K562 (cell line): ENCODE data around the gene NECAP2. TPM values are rescaled to one million over a fixed set of nuclear protein-coding genes. Genes with fewer than 3 reads are reported as not detected.
A peak's percentile ranks its signal among the peaks of the same experiment; 100 is the strongest.

Experiments
- ATF3 ChIP-seq, 2 experiments: fragments of 450-650 bp in 1 of 2; sonication (generic) in 1 of 2; formaldehyde crosslinking in 1 of 2; IDR thresholded peaks in 1 of 2; conservative IDR thresholded peaks in 1 of 2; 2 replicates each; pipeline versions ENCODE4 v1.6.1 to v1.8.1; 2016 to 2023; ENCODE audit warnings: mild to moderate bottlenecking in 2 of 2, moderate library complexity in 2 of 2, inconsistent platforms in 1 of 2, missing genetic modification reagents in 1 of 2
- RBM39 ChIP-seq: fragments of 200-400 bp; formaldehyde crosslinking; optimal IDR thresholded peaks from 2 replicates; pipeline ENCODE3; 2018; ENCODE audit warnings: low read depth, low read length
- RFX5 ChIP-seq: IDR thresholded peaks from 2 replicates; pipeline ENCODE4 v1.6.1; 2011; ENCODE audit warnings: low read depth, mild to moderate bottlenecking, improper control_type of control experiment, low read length
- SAFB2 ChIP-seq: fragments of 200-400 bp; formaldehyde crosslinking; IDR thresholded peaks from 2 replicates; pipeline ENCODE4 v1.6.1; 2018; ENCODE audit warnings: borderline replicate concordance, low read length, low read depth, moderate library complexity; ENCODE audit not compliant: severe bottlenecking
- TSC22D4 ChIP-seq: fragments of 450-650 bp; IDR thresholded peaks from 2 replicates; pipeline ENCODE4 v1.6.1; 2016; ENCODE audit warnings: missing genetic modification characterization, missing biosample characterization, control low read depth
- ZNF695 ChIP-seq: fragments of 450-650 bp; formaldehyde crosslinking; IDR thresholded peaks from 2 replicates; pipeline ENCODE4 v1.4.0; 2020; ENCODE audit warnings: mild to moderate bottlenecking, moderate library complexity
- polyA plus RNA-seq, 8 experiments: library from polyadenylated mRNA; depleted of rRNA in 4 of 8; stranded (reverse) in 5 of 8; unstranded in 3 of 8; fragments of >200 nt; fragmentation: Nextera tagmentation in 2 of 8; fragmentation: Illumina TruSeq in 1 of 8; extraction: Ambion mirVana in 2 of 8; extraction: Trizol in 1 of 8; gene quantifications; 2 replicates each; pipeline versions ENCODE4 v1.2.1 to v1.2.3, GENCODE V29; 2011 to 2014; ENCODE audit warnings: inconsistent platforms in 1 of 8, missing spikeins in 1 of 8
- total RNA-seq, 7 experiments: library from RNA; depleted of rRNA in 6 of 7; stranded (reverse); fragments of >200 nt in 6 of 7; fragmentation: Illumina TruSeq in 2 of 7; extraction: Trizol in 2 of 7; gene quantifications; 2 replicates each; pipeline versions ENCODE4 v1.2.1 to v1.2.3, GENCODE V29; 2011 to 2021; ENCODE audit warnings: low replicate concordance in 1 of 7
- TF ChIP-seq, protein P1 (sequence below): fragments of 450-650 bp; IDR thresholded peaks from 2 replicates; pipeline ENCODE4 v1.6.1; 2016; ENCODE audit warnings: borderline replicate concordance
- TF ChIP-seq, protein P2 (sequence below), 3 experiments: fragments of 200-800 bp in 1 of 3; fragments of 250-450 bp in 1 of 3; fragments of 450-650 bp in 1 of 3; sonication (Bioruptor Pico) in 1 of 3; sonication (Bioruptor generic) in 1 of 3; formaldehyde crosslinking in 1 of 3; IDR thresholded peaks; 2 replicates each; pipeline versions ENCODE4 v1.6.1 to v1.8.0; 2016 to 2022; ENCODE audit warnings: mild to moderate bottlenecking in 2 of 3, missing genetic modification characterization in 2 of 3, missing compliant biosample characterization in 1 of 3, moderate library complexity in 1 of 3
- TF ChIP-seq, protein P3 (sequence below): fragments of 250-450 bp; sonication (Bioruptor Pico); IDR thresholded peaks from 2 replicates; pipeline ENCODE4 v1.5.0; 2021; ENCODE audit warnings: mild to moderate bottlenecking, borderline replicate concordance
- TF ChIP-seq, protein P4 (sequence below): sonication (generic); formaldehyde crosslinking; IDR thresholded peaks from 2 replicates; pipeline ENCODE4 v1.8.1; 2022; ENCODE audit warnings: missing genetic modification reagents
- TF ChIP-seq, protein P5 (sequence below): fragments of 250-450 bp; sonication (Bioruptor Pico); IDR thresholded peaks from 2 replicates; pipeline ENCODE4 v1.4.0; 2020; ENCODE audit warnings: mild to moderate bottlenecking, moderate library complexity

Gene NECAP2
- total and polyA plus RNA-seq, 9 of the 15 experiments (the other 6 are each of a cell fraction or from before 2014, with no cell fraction given) = 22.7 to 107 (median 79.2) TPM

DNA sequence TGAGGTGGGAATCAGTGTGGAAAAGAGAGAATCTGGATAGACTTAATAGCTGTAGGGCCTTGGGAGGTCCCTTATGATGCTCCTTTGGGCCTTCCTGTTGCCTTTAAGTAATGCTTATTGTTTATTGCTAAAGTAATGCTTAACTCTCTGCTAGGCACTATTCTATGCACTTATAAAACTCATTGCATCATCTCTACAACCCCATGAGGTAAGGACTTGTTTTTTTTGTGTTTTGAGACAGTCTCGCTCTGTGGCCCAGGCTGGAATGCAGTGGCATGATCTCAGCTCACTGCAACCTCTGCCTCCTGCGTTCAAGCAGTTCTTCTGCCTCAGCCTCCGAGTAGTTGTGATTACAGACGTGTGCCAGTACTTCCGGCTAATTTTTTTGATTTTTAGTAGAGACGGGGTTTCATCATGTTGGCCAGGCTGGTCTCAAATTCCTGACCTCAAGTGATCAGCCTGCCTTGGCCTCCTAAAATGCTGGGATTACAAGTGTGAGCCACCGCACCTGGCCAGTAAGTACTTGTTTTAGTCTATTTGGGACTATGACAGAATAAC is 22.3 kb downstream of the NECAP2 start (continued):
- TF ChIP-seq RBM39 (no peak), RFX5 (no peak), ZNF695 (CRISPR knock-in tag) (no peak), TSC22D4 (no peak), SAFB2 (no peak), ATF3 (IDR thresholded peaks at IDR 0.05) (peak; percentile 63), ATF3 (CRISPR knock-in tag; conservative IDR thresholded peaks at IDR 0.05) (no peak)
- TF ChIP-seq, protein P1, sequence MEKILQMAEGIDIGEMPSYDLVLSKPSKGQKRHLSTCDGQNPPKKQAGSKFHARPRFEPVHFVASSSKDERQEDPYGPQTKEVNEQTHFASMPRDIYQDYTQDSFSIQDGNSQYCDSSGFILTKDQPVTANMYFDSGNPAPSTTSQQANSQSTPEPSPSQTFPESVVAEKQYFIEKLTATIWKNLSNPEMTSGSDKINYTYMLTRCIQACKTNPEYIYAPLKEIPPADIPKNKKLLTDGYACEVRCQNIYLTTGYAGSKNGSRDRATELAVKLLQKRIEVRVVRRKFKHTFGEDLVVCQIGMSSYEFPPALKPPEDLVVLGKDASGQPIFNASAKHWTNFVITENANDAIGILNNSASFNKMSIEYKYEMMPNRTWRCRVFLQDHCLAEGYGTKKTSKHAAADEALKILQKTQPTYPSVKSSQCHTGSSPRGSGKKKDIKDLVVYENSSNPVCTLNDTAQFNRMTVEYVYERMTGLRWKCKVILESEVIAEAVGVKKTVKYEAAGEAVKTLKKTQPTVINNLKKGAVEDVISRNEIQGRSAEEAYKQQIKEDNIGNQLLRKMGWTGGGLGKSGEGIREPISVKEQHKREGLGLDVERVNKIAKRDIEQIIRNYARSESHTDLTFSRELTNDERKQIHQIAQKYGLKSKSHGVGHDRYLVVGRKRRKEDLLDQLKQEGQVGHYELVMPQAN = no peak
- TF ChIP-seq, protein P2, sequence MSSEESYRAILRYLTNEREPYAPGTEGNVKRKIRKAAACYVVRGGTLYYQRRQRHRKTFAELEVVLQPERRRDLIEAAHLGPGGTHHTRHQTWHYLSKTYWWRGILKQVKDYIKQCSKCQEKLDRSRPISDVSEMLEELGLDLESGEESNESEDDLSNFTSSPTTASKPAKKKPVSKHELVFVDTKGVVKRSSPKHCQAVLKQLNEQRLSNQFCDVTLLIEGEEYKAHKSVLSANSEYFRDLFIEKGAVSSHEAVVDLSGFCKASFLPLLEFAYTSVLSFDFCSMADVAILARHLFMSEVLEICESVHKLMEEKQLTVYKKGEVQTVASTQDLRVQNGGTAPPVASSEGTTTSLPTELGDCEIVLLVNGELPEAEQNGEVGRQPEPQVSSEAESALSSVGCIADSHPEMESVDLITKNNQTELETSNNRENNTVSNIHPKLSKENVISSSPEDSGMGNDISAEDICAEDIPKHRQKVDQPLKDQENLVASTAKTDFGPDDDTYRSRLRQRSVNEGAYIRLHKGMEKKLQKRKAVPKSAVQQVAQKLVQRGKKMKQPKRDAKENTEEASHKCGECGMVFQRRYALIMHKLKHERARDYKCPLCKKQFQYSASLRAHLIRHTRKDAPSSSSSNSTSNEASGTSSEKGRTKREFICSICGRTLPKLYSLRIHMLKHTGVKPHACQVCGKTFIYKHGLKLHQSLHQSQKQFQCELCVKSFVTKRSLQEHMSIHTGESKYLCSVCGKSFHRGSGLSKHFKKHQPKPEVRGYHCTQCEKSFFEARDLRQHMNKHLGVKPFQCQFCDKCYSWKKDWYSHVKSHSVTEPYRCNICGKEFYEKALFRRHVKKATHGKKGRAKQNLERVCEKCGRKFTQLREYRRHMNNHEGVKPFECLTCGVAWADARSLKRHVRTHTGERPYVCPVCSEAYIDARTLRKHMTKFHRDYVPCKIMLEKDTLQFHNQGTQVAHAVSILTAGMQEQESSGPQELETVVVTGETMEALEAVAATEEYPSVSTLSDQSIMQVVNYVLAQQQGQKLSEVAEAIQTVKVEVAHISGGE (CRISPR knock-in tag; IDR thresholded peaks at IDR 0.05) = 0 out of 6 replicates have a peak, but pooled peaks of 1 of the 3 experiments have one; percentile 17
- TF ChIP-seq, protein P3, sequence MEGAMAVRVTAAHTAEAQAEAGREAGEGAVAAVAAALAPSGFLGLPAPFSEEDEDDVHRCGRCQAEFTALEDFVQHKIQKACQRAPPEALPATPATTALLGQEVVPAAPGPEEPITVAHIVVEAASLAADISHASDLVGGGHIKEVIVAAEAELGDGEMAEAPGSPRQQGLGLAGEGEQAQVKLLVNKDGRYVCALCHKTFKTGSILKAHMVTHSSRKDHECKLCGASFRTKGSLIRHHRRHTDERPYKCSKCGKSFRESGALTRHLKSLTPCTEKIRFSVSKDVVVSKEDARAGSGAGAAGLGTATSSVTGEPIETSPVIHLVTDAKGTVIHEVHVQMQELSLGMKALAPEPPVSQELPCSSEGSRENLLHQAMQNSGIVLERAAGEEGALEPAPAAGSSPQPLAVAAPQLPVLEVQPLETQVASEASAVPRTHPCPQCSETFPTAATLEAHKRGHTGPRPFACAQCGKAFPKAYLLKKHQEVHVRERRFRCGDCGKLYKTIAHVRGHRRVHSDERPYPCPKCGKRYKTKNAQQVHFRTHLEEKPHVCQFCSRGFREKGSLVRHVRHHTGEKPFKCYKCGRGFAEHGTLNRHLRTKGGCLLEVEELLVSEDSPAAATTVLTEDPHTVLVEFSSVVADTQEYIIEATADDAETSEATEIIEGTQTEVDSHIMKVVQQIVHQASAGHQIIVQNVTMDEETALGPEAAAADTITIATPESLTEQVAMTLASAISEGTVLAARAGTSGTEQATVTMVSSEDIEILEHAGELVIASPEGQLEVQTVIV (CRISPR knock-in tag) = no peak
- TF ChIP-seq, protein P4, sequence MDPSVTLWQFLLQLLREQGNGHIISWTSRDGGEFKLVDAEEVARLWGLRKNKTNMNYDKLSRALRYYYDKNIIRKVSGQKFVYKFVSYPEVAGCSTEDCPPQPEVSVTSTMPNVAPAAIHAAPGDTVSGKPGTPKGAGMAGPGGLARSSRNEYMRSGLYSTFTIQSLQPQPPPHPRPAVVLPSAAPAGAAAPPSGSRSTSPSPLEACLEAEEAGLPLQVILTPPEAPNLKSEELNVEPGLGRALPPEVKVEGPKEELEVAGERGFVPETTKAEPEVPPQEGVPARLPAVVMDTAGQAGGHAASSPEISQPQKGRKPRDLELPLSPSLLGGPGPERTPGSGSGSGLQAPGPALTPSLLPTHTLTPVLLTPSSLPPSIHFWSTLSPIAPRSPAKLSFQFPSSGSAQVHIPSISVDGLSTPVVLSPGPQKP = no peak
- TF ChIP-seq, protein P5, sequence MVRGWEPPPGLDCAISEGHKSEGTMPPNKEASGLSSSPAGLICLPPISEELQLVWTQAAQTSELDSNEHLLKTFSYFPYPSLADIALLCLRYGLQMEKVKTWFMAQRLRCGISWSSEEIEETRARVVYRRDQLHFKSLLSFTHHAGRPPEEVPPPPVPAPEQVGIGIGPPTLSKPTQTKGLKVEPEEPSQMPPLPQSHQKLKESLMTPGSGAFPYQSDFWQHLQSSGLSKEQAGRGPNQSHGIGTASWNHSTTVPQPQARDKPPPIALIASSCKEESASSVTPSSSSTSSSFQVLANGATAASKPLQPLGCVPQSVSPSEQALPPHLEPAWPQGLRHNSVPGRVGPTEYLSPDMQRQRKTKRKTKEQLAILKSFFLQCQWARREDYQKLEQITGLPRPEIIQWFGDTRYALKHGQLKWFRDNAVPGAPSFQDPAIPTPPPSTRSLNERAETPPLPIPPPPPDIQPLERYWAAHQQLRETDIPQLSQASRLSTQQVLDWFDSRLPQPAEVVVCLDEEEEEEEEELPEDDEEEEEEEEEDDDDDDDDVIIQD (CRISPR knock-in tag) = no peak
